Measurements from ENCODE around the gene OR8B4.
"Not testable (repeated sequence)": the region's sequence is repeated elsewhere in the genome, so short reads cannot be mapped to it uniquely, and the experiment has no call there.

The OR8B4 gene

GRCh38 chr11:124405581-124405980, 19.1 kb downstream of the OR8B4 start:
- no peak for DNase-seq

- not testable (repeated sequence) for DNase-seq
Measured at GRCh38 chr11:124403186-124403585, 21.5 kb downstream of the OR8B4 start.

GRCh38 chr11:124402326-124402922, 22.2 kb downstream of the OR8B4 start:
- DNase-seq: peak; percentile 35

- DNase-seq: no peak
Measured at GRCh38 chr11:124398924-124399323, 25.7 kb downstream of the OR8B4 start, which contains the start of gene OR8B3. OR8B3 (minus strand) TSS chr11:124399024; CDS start chr11:124397351, 1,673 bp downstream.

- DNase-seq: not testable (repeated sequence)
Measured at GRCh38 chr11:124396847-124397246, 27.8 kb downstream of the OR8B4 start.

GRCh38 chr11:124394408-124394807, 30.3 kb downstream of the OR8B4 start:
- no peak for DNase-seq

GRCh38 chr11:124384399-124384798, 40.3 kb downstream of the OR8B4 start, which contains the start of gene OR8B2:
OR8B2 (minus strand) TSS chr11:124384499; CDS start chr11:124383343, 1,156 bp downstream.
- no peak for DNase-seq

GRCh38 chr11:124382857-124383256, 41.8 kb downstream of the OR8B4 start:
- DNase-seq: not testable (repeated sequence)

- DNase-seq: no peak
Measured at GRCh38 chr11:124380585-124380984, 44.1 kb downstream of the OR8B4 start.

GRCh38 chr11:124376280-124376679, 48.4 kb downstream of the OR8B4 start:
- DNase-seq: no peak
